Left colon (tissue), 2 donors: ENCODE data around the gene CDH26. TPM values are rescaled to one million over a fixed set of nuclear protein-coding genes. Genes with fewer than 3 reads are reported as not detected.

Source experiments
- ATAC-seq: fragments of 200-7000 bp; cut with Tn5 transposase; one replicate; pipeline ENCODE4 v1.9.1; 2020; ENCODE audit warnings: mild to moderate bottlenecking, moderate library complexity
- DNase-seq, 2 donors: peaks; one replicate each; pipeline ENCODE4 v3.0.0-alpha.2; 2020
- intact Hi-C, 2 donors: fragments of 100-400 bp; cut with DNase I in 1 of 2; cut with micrococcal nuclease in 1 of 2; formaldehyde crosslinking; loops; one replicate each; pipeline versions ENCODE4 v1.11.2 to v1.14.0; 2022; cut with DNase I, micrococcal nuclease
- total RNA-seq, 2 donors: library from RNA; stranded (reverse); fragmentation: NEBNext Ultra II Directional; extraction: Animal tissue kit (Norgen Biotek cat#: 25700); gene quantifications; one replicate each; pipeline ENCODE4 v1.2.1, GENCODE V29; 2021
- donor health status: DM: no; HTN: no; CAD: no.
- donor health status: DM: yes; HTN: yes; CAD: no.

The CDH26 gene
- total RNA-seq, 2 donors from 2014 or later, result 0.43 to 0.45 TPM

DNA sequence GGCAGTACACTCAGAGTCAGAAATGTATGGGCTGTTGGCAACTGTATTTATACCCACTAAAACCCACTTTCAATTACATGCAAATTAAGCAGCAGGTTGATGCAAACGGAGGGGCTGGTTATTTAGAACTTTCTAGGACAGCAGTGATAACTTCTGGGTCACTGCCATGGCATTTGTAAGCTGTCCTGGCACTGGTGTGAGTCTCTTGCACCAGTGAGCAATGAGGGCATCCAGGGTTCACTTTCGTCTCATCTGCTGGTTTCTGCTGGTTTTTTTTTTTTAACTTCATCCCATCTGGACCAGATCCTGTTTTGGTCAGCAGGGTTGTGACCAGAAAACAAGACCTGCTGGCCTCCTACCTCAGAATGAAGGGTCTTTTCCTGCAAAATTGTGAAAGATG, 49.2 kb downstream of the CDH26 start:
- no peak for ATAC-seq
- intact Hi-C loops, result no loop called here
- DNase-seq, result no peak

- intact Hi-C loops, result no loop called here
- ATAC-seq (no peak), DNase-seq (no peak)
Observed at GRCh38 chr20:60008130-60008808, 50.0 kb downstream of the CDH26 start.

DNA sequence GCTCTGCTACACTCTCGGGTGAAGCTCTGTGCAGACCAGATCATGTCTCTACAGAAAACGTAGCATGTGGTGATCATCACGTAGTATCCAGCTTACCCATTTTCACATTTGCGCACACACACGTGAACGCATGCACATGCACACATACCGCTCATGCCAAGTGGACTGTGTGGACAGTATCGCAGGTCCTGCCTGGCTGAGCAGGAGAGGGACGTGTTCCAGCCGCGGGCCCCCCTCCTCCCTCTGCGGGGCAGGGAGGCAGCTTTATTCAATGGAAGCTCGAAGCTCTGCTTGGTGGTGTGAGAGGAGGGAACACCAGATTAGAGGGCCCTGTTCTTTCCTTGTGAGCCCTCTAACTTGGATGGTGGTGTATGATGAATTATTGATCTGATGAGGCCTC, 51.1 kb downstream of the CDH26 start:
- ATAC-seq, result no peak
- DNase-seq, result no peak
- intact Hi-C loops, result no loop called here

GRCh38 chr20:60009826-60010616, 51.8 kb downstream of the CDH26 start:
- intact Hi-C loops, result no loop called here
- ATAC-seq, result no peak

DNA sequence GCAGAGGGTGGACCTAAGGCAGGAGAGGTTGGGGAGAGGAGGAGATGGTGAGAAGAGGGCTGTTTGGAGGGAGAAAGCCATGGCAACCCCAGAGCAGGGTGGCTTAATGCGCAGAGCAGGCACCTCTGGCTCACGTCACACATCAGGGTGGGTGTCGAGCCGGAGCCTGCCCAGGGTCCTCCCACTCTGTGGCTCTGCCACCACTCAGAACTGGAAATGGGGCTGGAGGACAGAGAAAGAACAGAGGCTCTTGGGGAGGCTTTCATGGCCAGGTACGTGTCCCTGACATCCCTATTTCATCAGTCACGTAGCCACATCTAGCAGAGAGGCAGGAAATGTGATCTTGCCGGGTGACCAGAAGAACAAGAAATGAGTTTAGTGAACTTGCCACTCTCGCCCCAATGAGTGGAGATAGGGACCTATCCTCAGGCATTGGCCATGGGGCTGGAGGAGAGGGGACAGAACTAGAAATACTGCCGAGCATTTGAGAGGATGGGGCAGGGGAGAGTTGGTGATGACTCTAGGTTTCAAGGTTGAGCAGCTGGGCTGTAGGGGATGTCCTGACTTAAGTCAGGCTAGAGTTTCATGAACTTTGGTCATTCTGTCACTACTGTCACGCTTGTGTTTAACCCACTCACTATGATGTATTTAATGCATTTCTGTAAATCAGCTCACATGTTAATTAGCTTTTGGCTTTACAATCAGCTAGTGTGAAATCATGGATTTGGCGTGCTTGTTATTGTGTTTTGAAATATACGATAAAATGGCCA, 52.7 kb downstream of the CDH26 start:
- intact Hi-C loops, result no loop called here
- DNase-seq (no peak), ATAC-seq (no peak)

More at GRCh38 chr20:60009826-60010616, 51.8 kb downstream of the CDH26 start:
- no peak for DNase-seq

- no peak for DNase-seq
- ATAC-seq, result no peak
- intact Hi-C loops, result no loop called here
Observed at GRCh38 chr20:60011512-60012507, 53.6 kb downstream of the CDH26 start.

DNA sequence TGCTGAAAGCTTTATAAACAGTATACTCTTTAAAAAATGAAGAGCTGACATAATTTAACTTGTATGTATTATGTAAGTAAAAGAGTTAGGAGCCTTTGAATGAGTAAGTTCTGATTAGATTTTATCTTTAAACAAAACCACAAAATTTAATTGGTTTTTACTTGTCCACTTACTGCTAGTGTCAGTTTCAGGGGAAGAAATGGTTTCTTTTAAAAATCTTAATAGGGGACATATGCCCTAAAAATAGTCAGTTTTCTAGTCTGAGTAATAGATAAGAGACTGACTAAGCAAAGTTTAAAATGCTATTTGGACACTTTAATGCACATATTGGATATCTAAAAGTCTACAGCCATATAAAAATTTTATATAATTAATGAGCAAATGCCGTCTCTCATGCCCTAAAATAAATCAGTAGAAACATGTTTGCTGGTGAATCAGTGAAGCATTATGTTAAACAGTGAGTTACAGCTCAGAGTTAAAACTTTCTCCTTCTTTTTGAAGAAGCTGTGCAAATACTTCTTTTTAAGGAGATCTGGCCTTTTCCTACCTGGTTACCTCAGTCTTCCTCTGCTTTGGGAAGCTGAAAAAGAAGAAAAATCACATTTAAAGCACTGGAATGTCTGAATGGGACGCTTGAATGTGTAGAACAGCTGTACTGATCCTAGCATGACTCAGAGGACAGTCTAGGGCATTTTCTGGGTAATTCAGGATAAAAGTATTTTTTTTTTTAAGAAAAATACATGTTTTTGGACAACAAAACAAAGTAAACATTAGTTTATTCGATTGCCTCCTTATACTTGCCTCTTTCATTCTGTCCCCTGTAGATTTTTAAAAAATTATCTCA, 55.3 kb downstream of the CDH26 start:
- intact Hi-C loops, result no loop called here
- no peak for DNase-seq
- ATAC-seq, result no peak

- DNase-seq, result no peak
- no peak for ATAC-seq
- intact Hi-C loops, result no loop called here
Observed at GRCh38 chr20:60016406-60016805, 58.2 kb downstream of the CDH26 start.

GRCh38 chr20:60020251-60020650, 62.0 kb downstream of the CDH26 start:
- DNase-seq (no peak), ATAC-seq (no peak)
- intact Hi-C loops, result no loop called here

GRCh38 chr20:60021104-60021503, 62.9 kb downstream of the CDH26 start:
- DNase-seq, result no peak
- no peak for ATAC-seq
- intact Hi-C loops, result no loop called here

- no peak for ATAC-seq
- intact Hi-C loops, result no loop called here
- DNase-seq, result no peak
Observed at GRCh38 chr20:60022849-60023248, 64.6 kb downstream of the CDH26 start.

GRCh38 chr20:60024245-60024644, 66.0 kb downstream of the CDH26 start:
- DNase-seq (no peak), ATAC-seq (no peak)
- intact Hi-C loops, result no loop called here

GRCh38 chr20:60024801-60025200, 66.6 kb downstream of the CDH26 start:
- intact Hi-C loops, result no loop called here
- DNase-seq, result no peak
- ATAC-seq, result no peak

GRCh38 chr20:60026010-60026409, 67.8 kb downstream of the CDH26 start:
- no peak for DNase-seq
- ATAC-seq, result no peak
- intact Hi-C loops, result no loop called here

GRCh38 chr20:60030471-60030870, 72.2 kb downstream of the CDH26 start:
- no peak for DNase-seq
- intact Hi-C loops, result no loop called here
- no peak for ATAC-seq

- ATAC-seq, result no peak
- DNase-seq, result no peak
- intact Hi-C loops, result no loop called here
Observed at GRCh38 chr20:60031107-60031506, 72.9 kb downstream of the CDH26 start.

DNA sequence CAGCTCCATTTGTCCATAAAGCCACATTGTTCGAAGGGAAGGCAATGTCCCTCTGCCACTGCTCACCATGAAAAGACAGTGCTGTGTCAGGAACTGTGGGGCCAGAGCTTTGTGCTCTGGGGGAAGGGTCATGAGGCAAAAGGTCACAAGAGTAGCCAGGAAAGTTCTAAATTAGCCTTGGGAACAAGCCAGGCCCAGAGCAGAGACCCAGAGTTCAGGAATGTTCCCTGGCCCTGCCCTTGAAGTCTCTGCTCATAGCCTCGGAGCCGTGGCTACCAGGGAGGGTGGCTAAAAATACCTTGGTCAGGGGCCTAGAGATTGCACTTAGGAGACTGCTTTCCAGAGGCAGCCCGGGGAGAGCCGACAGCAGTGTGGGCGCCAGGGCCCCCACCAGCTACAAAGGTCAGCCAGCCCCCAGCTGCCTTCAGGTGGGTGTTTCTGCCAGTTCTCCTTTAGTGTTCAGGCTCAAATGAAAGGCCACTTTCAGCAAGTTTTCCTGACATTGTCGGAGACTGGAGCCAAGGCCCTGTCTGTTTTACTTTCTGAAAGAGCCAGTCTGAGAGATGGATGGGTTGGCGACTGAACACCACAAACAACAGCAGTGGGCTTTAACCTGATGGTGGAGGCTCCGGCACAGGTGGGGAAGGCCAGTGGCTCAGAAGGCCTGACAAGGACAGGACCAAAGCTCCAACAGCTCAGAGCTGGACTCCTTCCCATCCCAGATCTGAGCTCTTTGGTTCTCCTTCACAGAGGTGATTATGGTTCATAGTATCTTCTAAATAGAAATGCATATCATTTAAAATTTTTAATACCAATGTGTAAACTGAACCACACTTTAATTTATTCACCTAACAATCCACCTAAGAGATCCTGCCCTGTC, 76.2 kb downstream of the CDH26 start:
- DNase-seq (no peak), ATAC-seq (no peak)
- intact Hi-C loops, result no loop called here
